ENCODE results near the gene PKN2. TPM values are rescaled to one million over a fixed set of nuclear protein-coding genes. Genes with fewer than 3 reads are reported as not detected.

PKN2 gene
- total RNA-seq, 1 experiment from 2014 or later, result 32.6 TPM

DNA sequence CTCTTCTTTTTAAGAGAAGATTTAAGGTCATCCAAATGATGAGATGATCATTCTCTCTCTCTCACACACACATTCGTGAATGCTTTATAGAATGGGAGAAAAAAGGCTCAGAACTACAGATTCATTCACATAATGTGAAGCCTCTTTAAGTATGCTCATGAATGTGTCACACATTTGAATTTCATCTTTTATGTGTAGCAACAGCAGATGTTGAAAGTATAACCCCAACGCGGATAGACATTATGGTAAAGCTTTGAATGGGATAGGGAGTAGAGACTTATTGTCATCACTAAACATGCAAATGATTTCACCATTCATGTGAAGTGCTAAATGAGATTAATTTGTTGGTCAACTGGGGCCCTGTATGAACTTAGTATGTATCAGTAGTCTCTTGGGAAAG lies 15.7 kb upstream of the PKN2 start:
- Mint-ChIP-seq H3K4me1 (no peaks in the 10 kb centered on the region), H3K27ac (no peak overlapping the region), H3K9me3 (peaks cover 4% of the 10 kb centered on the region; the same call in 1 of the 2 replicates), H3K36me3 (no peaks in the 10 kb centered on the region), H3K27me3 (ENCODE audit: low read depth) (no peaks in the 10 kb centered on the region), H3K4me3 (no peak overlapping the region)
- ChIA-PET CTCF (interaction anchor here (1.1 to 1.9 kb wide), 2 partner anchors 13 kb away, joined by 4 to 6 read pairs; no protein-coding TSS in a partner anchor), POLR2A (no interaction called here)
- ATAC-seq (no peak), DNase-seq (ENCODE audit: low spot score) (no peak)
- TF ChIP-seq RORB (CRISPR knock-in tag; IDR thresholded peaks at IDR 0.05) (no peak), SMAD3 (CRISPR knock-in tag; IDR thresholded peaks at IDR 0.05; ENCODE audit: borderline replicate concordance) (no peak), ATF1 (CRISPR knock-in tag; IDR thresholded peaks at IDR 0.05) (no peak), CREM (CRISPR knock-in tag; IDR thresholded peaks at IDR 0.05) (no peak)
- TF ChIP-seq, protein P1, sequence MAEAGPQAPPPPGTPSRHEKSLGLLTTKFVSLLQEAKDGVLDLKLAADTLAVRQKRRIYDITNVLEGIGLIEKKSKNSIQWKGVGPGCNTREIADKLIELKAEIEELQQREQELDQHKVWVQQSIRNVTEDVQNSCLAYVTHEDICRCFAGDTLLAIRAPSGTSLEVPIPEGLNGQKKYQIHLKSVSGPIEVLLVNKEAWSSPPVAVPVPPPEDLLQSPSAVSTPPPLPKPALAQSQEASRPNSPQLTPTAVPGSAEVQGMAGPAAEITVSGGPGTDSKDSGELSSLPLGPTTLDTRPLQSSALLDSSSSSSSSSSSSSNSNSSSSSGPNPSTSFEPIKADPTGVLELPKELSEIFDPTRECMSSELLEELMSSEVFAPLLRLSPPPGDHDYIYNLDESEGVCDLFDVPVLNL (CRISPR knock-in tag; IDR thresholded peaks at IDR 0.05; ENCODE audit: borderline replicate concordance, low read depth), result no peak
- TF ChIP-seq, protein P2, sequence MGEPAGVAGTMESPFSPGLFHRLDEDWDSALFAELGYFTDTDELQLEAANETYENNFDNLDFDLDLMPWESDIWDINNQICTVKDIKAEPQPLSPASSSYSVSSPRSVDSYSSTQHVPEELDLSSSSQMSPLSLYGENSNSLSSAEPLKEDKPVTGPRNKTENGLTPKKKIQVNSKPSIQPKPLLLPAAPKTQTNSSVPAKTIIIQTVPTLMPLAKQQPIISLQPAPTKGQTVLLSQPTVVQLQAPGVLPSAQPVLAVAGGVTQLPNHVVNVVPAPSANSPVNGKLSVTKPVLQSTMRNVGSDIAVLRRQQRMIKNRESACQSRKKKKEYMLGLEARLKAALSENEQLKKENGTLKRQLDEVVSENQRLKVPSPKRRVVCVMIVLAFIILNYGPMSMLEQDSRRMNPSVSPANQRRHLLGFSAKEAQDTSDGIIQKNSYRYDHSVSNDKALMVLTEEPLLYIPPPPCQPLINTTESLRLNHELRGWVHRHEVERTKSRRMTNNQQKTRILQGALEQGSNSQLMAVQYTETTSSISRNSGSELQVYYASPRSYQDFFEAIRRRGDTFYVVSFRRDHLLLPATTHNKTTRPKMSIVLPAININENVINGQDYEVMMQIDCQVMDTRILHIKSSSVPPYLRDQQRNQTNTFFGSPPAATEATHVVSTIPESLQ (CRISPR knock-in tag; IDR thresholded peaks at IDR 0.05), result no peak
- TF ChIP-seq, protein P3, sequence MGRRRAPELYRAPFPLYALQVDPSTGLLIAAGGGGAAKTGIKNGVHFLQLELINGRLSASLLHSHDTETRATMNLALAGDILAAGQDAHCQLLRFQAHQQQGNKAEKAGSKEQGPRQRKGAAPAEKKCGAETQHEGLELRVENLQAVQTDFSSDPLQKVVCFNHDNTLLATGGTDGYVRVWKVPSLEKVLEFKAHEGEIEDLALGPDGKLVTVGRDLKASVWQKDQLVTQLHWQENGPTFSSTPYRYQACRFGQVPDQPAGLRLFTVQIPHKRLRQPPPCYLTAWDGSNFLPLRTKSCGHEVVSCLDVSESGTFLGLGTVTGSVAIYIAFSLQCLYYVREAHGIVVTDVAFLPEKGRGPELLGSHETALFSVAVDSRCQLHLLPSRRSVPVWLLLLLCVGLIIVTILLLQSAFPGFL (CRISPR knock-in tag; IDR thresholded peaks at IDR 0.05; ENCODE audit: borderline replicate concordance), result no peak
- TF ChIP-seq, protein P4, sequence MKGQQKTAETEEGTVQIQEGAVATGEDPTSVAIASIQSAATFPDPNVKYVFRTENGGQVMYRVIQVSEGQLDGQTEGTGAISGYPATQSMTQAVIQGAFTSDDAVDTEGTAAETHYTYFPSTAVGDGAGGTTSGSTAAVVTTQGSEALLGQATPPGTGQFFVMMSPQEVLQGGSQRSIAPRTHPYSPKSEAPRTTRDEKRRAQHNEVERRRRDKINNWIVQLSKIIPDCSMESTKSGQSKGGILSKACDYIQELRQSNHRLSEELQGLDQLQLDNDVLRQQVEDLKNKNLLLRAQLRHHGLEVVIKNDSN (CRISPR knock-in tag; IDR thresholded peaks at IDR 0.05), result no peak

DNA sequence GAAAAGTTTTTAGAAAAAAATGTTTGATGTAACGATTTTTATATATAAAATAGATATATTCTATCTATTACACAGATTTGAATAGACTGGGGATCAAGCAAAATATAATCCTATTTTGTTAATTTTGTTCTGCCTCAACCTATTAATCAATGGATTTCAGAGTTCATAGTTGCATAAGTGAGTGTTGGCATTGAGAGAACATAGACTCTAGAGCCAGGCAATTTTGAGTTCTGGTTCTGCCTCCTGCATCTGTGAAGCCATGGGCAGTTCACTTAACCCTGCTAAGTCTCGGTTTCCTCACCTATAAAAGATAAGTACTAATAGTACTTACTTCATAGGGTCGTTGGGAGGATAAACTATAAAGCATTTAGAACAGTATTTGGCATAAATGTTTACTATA lies 13.6 kb upstream of the PKN2 start:
- no peak for DNase-seq (ENCODE audit: low spot score)
- no peak for ATAC-seq
- Mint-ChIP-seq H3K27me3 (ENCODE audit: low read depth) (no peaks in the 10 kb centered on the region), H3K4me1 (no peaks in the 10 kb centered on the region), H3K4me3 (no peak overlapping the region), H3K27ac (no peak overlapping the region), H3K36me3 (no peaks in the 10 kb centered on the region), H3K9me3 (no peaks in the 10 kb centered on the region)
- ChIA-PET CTCF (no interaction called here), POLR2A (no interaction called here)
- TF ChIP-seq ZNF138 (CRISPR knock-in tag; conservative IDR thresholded peaks at IDR 0.05) (no peak), SMAD4 (CRISPR knock-in tag; IDR thresholded peaks at IDR 0.05) (no peak), PRRX2 (CRISPR knock-in tag; IDR thresholded peaks at IDR 0.05) (no peak), ZNF232 (CRISPR knock-in tag; IDR thresholded peaks at IDR 0.05) (no peak), GABPB1 (CRISPR knock-in tag; IDR thresholded peaks at IDR 0.05) (no peak), NFYB (CRISPR knock-in tag; conservative IDR thresholded peaks at IDR 0.05; ENCODE audit: low read depth) (no peak)

DNA sequence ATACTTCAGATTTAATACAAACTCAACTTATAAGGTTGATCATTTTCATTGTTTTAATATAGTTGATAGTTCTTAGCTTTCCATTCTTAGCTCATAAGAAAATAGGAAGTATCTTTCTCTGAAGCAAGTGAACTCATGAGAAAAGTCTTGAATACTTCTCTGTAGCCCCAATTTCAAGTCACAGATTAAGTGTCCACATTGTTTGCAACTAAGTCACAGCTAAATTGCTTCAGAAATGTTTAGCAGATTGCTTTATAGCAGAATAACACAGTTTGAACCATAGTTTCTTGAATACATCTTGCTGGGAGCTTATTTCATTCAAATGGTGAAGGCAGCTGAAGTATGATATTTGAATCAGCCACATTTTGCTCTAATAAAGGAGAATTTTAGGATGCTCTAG lies 10.6 kb upstream of the PKN2 start:
- POLR2A ChIA-PET, result no interaction called here

More for the DNA sequence above, 10.6 kb upstream of the PKN2 start:
- TF ChIP-seq ELF4 (CRISPR knock-in tag; IDR thresholded peaks at IDR 0.05; ENCODE audit: low read depth) (no peak), MYBL2 (CRISPR knock-in tag; IDR thresholded peaks at IDR 0.05) (no peak), ZNF263 (CRISPR knock-in tag; IDR thresholded peaks at IDR 0.05; ENCODE audit: low read depth) (no peak), ATF1 (CRISPR knock-in tag; IDR thresholded peaks at IDR 0.05) (no peak), KAT7 (CRISPR knock-in tag; IDR thresholded peaks at IDR 0.05; ENCODE audit: borderline replicate concordance) (no peak), ZBTB21 (CRISPR knock-in tag; IDR thresholded peaks at IDR 0.05; ENCODE audit: borderline replicate concordance) (no peak), SOX15 (CRISPR knock-in tag; IDR thresholded peaks at IDR 0.05) (no peak), ZNF317 (CRISPR knock-in tag; IDR thresholded peaks at IDR 0.05; ENCODE audit: borderline replicate concordance, low read depth) (no peak), ESRRA (CRISPR knock-in tag; IDR thresholded peaks at IDR 0.05; ENCODE audit: borderline replicate concordance) (no peak), FOXK1 (CRISPR knock-in tag; IDR thresholded peaks at IDR 0.05) (no peak), SMAD4 (CRISPR knock-in tag; IDR thresholded peaks at IDR 0.05) (no peak), FOXJ3 (CRISPR knock-in tag; IDR thresholded peaks at IDR 0.05; ENCODE audit: borderline replicate concordance) (no peak), NR1H2 (CRISPR knock-in tag; IDR thresholded peaks at IDR 0.05) (no peak), TCF7 (CRISPR knock-in tag; IDR thresholded peaks at IDR 0.05; ENCODE audit: low read depth) (no peak)
- TF ChIP-seq, protein P5, sequence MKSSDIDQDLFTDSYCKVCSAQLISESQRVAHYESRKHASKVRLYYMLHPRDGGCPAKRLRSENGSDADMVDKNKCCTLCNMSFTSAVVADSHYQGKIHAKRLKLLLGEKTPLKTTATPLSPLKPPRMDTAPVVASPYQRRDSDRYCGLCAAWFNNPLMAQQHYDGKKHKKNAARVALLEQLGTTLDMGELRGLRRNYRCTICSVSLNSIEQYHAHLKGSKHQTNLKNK (CRISPR knock-in tag; IDR thresholded peaks at IDR 0.05), result no peak
- TF ChIP-seq, protein P6, sequence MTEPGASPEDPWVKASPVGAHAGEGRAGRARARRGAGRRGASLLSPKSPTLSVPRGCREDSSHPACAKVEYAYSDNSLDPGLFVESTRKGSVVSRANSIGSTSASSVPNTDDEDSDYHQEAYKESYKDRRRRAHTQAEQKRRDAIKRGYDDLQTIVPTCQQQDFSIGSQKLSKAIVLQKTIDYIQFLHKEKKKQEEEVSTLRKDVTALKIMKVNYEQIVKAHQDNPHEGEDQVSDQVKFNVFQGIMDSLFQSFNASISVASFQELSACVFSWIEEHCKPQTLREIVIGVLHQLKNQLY (CRISPR knock-in tag; IDR thresholded peaks at IDR 0.05), result no peak
- Mint-ChIP-seq H3K9me3 (no peaks in the 10 kb centered on the region), H3K4me1 (no peaks in the 10 kb centered on the region), H3K36me3 (no peaks in the 10 kb centered on the region), H3K27me3 (ENCODE audit: low read depth) (no peaks in the 10 kb centered on the region; the same call in 1 of the 2 replicates), H3K4me3 (no peak overlapping the region), H3K27ac (no peak overlapping the region)
- ATAC-seq (no peak), DNase-seq (ENCODE audit: low spot score) (no peak)
- CTCF ChIA-PET, result interaction anchor here (1.1 kb wide), 1 partner anchor 17 kb away, joined by 3 read pairs; no protein-coding TSS in a partner anchor

Data from WTC11 (cell line).